OCI-LY1 (cell line): Measurements from ENCODE around the gene GALNT4.

ENCODE experiments used
- H2AFZ ChIP-seq: fragments of 200-600 bp; sonication (generic), shearing (Covaris generic); 2 replicates; pipeline ENCODE4 v1.6.0; 2014; ENCODE audit warnings: antibody characterized with exemption, mild to moderate bottlenecking, low read length
- H3F3A ChIP-seq: fragments of 200-600 bp; sonication (generic), shearing (Covaris generic); 2 replicates; pipeline ENCODE4 v1.6.0; 2014; ENCODE audit warnings: mild to moderate bottlenecking, antibody characterized with exemption, low read length, moderate library complexity; ENCODE audit not compliant: insufficient read depth
- H3K27ac ChIP-seq: fragments of 200-600 bp; sonication (generic); 2 replicates; pipeline ENCODE4 v1.5.1; 2014; ENCODE audit warnings: low read length, mixed run types, mild to moderate bottlenecking, low read depth; ENCODE audit not compliant: poor library complexity, severe bottlenecking
- H3K27me3 ChIP-seq: fragments of 200-600 bp; sonication (generic); 2 replicates; pipeline ENCODE4 v1.6.0; 2014; ENCODE audit warnings: antibody characterized with exemption, mild to moderate bottlenecking, low read length, moderate library complexity; ENCODE audit not compliant: insufficient read depth
- H3K36me3 ChIP-seq: fragments of 200-600 bp; sonication (generic); 2 replicates; pipeline ENCODE4 v1.6.1; 2014; ENCODE audit warnings: mild to moderate bottlenecking, antibody characterized with exemption, low read length, moderate library complexity, mixed read lengths; ENCODE audit not compliant: insufficient read depth
- H3K4me1 ChIP-seq: fragments of 200-600 bp; sonication (generic); 2 replicates; pipeline ENCODE4 v1.5.1; 2014; ENCODE audit warnings: mild to moderate bottlenecking, low read length, moderate library complexity; ENCODE audit not compliant: insufficient read depth, severe bottlenecking
- H3K4me2 ChIP-seq: fragments of 200-600 bp; sonication (generic), shearing (Covaris generic); 2 replicates; pipeline ENCODE4 v1.6.1; 2014; ENCODE audit warnings: low read length
- H3K4me3 ChIP-seq: fragments of 200-600 bp; sonication (generic); 2 replicates; pipeline ENCODE4 v1.5.1; 2014; ENCODE audit warnings: low read length, low read depth, mild to moderate bottlenecking, mixed read lengths; ENCODE audit not compliant: poor library complexity, severe bottlenecking
- H3K79me2 ChIP-seq: fragments of 200-600 bp; shearing (Covaris generic); 2 replicates; pipeline ENCODE4 v1.6.1; 2016; ENCODE audit warnings: mixed run types, low read length, mixed read lengths; ENCODE audit not compliant: insufficient read depth
- H3K9ac ChIP-seq: fragments of 200-600 bp; sonication (generic), shearing (Covaris generic); 2 replicates; pipeline ENCODE4 v1.6.1; 2014; ENCODE audit warnings: mild to moderate bottlenecking, low read length, mixed read lengths
- H3K9me2 ChIP-seq: fragments of 200-600 bp; sonication (generic), shearing (Covaris generic); 2 replicates; pipeline ENCODE4 v1.6.1; 2014; ENCODE audit warnings: low read depth, mild to moderate bottlenecking, low read length, mixed read lengths
- H3K9me3 ChIP-seq: fragments of 200-600 bp; shearing (Covaris generic); 2 replicates; pipeline ENCODE4 v1.6.1; 2014; ENCODE audit warnings: low read length, mixed read lengths
- H4K20me1 ChIP-seq: fragments of 200-600 bp; sonication (generic), shearing (Covaris generic); 2 replicates; pipeline ENCODE4 v1.6.0; 2016; ENCODE audit warnings: mild to moderate bottlenecking, low read length; ENCODE audit not compliant: insufficient read depth
- CTCF ChIP-seq: fragments of 200-600 bp; sonication (generic), shearing (Covaris generic); IDR thresholded peaks from 2 replicates; pipeline ENCODE4 v1.5.1; 2017; ENCODE audit warnings: mild to moderate bottlenecking, antibody characterized with exemption, low read length, moderate library complexity, mixed read lengths
- EZH2 ChIP-seq: fragments of 200-600 bp; sonication (generic), shearing (Covaris generic); IDR thresholded peaks from 2 replicates; pipeline ENCODE4 v1.8.0; 2017; ENCODE audit warnings: borderline replicate concordance, mixed run types, mild to moderate bottlenecking, antibody characterized with exemption, low read length, moderate library complexity, mixed read lengths

Gene GALNT4

GRCh38 chr12:89546151-89546550 is 21.6 kb upstream of the GALNT4 start:
- H3K9me2 ChIP-seq = no peaks in the 10 kb centered on the region
- no peaks in the 10 kb centered on the region for H3K79me2 ChIP-seq
- no peak overlapping the region for H3K9ac ChIP-seq
- H4K20me1 ChIP-seq = no peaks in the 10 kb centered on the region
- no peak overlapping the region for H3K27ac ChIP-seq
- no peak overlapping the region for H3K4me2 ChIP-seq
- H3K4me3 ChIP-seq = no peak overlapping the region
- H3K27me3 ChIP-seq = no peaks in the 10 kb centered on the region
- no peaks in the 10 kb centered on the region for H3F3A ChIP-seq
- TF ChIP-seq EZH2 (no peak), CTCF (no peak)
- no peaks in the 10 kb centered on the region for H3K36me3 ChIP-seq
- H3K9me3 ChIP-seq = no peaks in the 10 kb centered on the region
- peaks cover 3% of the 10 kb centered on the region for H3K4me1 ChIP-seq
- H2AFZ ChIP-seq = no peak overlapping the region

GRCh38 chr12:89544681-89545184 is 20.1 kb upstream of the GALNT4 start:
- Histone ChIP-seq H3K27me3 (no peaks in the 10 kb centered on the region), H3K9ac (no peak overlapping the region), H3K9me3 (no peaks in the 10 kb centered on the region), H3K4me2 (no peak overlapping the region), H3K4me3 (no peak overlapping the region), H3K9me2 (no peaks in the 10 kb centered on the region), H3K4me1 (peaks cover 3% of the 10 kb centered on the region), H2AFZ (no peak overlapping the region), H3K27ac (no peak overlapping the region), H3K36me3 (no peaks in the 10 kb centered on the region), H3K79me2 (no peaks in the 10 kb centered on the region), H4K20me1 (no peaks in the 10 kb centered on the region), H3F3A (no peaks in the 10 kb centered on the region)
- TF ChIP-seq EZH2 (no peak), CTCF (no peak)

- Histone ChIP-seq H3K27me3 (no peaks in the 10 kb centered on the region), H3K4me1 (peaks cover 3% of the 10 kb centered on the region), H3F3A (no peaks in the 10 kb centered on the region), H3K4me2 (no peak overlapping the region), H2AFZ (no peak overlapping the region), H4K20me1 (no peaks in the 10 kb centered on the region), H3K4me3 (no peak overlapping the region), H3K9ac (no peak overlapping the region), H3K79me2 (no peaks in the 10 kb centered on the region), H3K27ac (no peak overlapping the region), H3K36me3 (no peaks in the 10 kb centered on the region), H3K9me3 (no peaks in the 10 kb centered on the region), H3K9me2 (no peaks in the 10 kb centered on the region)
- no peak for TF ChIP-seq EZH2
- no peak for TF ChIP-seq CTCF
Measured at GRCh38 chr12:89544022-89544421, 19.4 kb upstream of the GALNT4 start.
